H1 (cell line): ENCODE data around the gene ZNF568. TPM values are rescaled to one million over a fixed set of nuclear protein-coding genes. Genes with fewer than 3 reads are reported as not detected.

Experiments
- CHD7 ChIP-seq: fragments of 300-600 bp; sonication (generic); IDR thresholded peaks from 2 replicates; pipeline ENCODE4 v1.7.1; 2012; ENCODE audit warnings: low read length, moderate library complexity, mild to moderate bottlenecking, inconsistent platforms; ENCODE audit not compliant: insufficient replicate concordance
- RNF2 ChIP-seq: fragments of 200-900, 300-1000 bp; sonication (generic); IDR thresholded peaks from 2 replicates; pipeline ENCODE4 v1.7.1; 2016; ENCODE audit warnings: borderline replicate concordance, low read depth, mild to moderate bottlenecking, antibody characterized with exemption, low read length; ENCODE audit not compliant: poor library complexity, severe bottlenecking; ENCODE audit errors: missing control alignments
- polyA plus RNA-seq, 7 experiments: library from polyadenylated mRNA; depleted of rRNA in 3 of 7; stranded (reverse) in 5 of 7; unstranded in 2 of 7; fragments of >200 nt in 5 of 7; fragments of 200-250 nt in 2 of 7; gene quantifications; 1 replicate in 5 of 7; 2 replicates in 1 of 7; 4 replicates in 1 of 7; pipeline versions ENCODE4 v1.2.1 to v1.2.3, GENCODE V29; 2011 to 2013; ENCODE audit warnings: missing spikeins in 2 of 7, mixed read lengths in 2 of 7
- total RNA-seq: library from RNA; stranded (reverse); fragmentation: NEBNext Ultra II Directional; extraction: Animal tissue kit (Norgen Biotek cat#: 25700); gene quantifications from 2 replicates; pipeline ENCODE4 v1.2.1, GENCODE V29; 2021

Gene ZNF568
- total and polyA plus RNA-seq, 2 of the 8 experiments (the other 6 are each of a cell fraction or from before 2014, with no cell fraction given) = 1.6 to 2.4 TPM

- TF ChIP-seq CHD7 (no peak), RNF2 (no peak)
- TF ChIP-seq, all 59 proteins: peak for 0
These were observed 93.7 kb downstream of the ZNF568 start (continued) for GRCh38 chr19:37009871-37010270.
